Measurements from ENCODE around the gene EMILIN1.

GRCh38 chr2:27077231-27077630 is 1.2 kb upstream of the EMILIN1 start:
- no peak for TF ChIP-seq CTCF (IDR thresholded peaks at IDR 0.05)
- no peak for TF ChIP-seq EP300 (IDR thresholded peaks at IDR 0.05; ENCODE audit: borderline replicate concordance in 1 of 2, low read depth in 1 of 2, low read length in 1 of 2)
- no peak for TF ChIP-seq USF2 (IDR thresholded peaks at IDR 0.05; ENCODE audit: borderline replicate concordance, low read depth, low read length)
- no peak for TF ChIP-seq GATA2 (CRISPR knock-in tag; IDR thresholded peaks at IDR 0.05)
- TF ChIP-seq RAD21 (IDR thresholded peaks at IDR 0.05; ENCODE audit: low read length): no peak
- no peak for TF ChIP-seq NRF1 (IDR thresholded peaks at IDR 0.05; ENCODE audit: low read depth, low read length)

Data from SK-N-SH (cell line).